Mucosa of rectum (tissue), 2 donors: ENCODE data around the gene ZSCAN9.

Experiments used
- H3K27ac ChIP-seq, 2 donors: one replicate each; pipeline ENCODE4 v1.7.0; 2013; ENCODE audit warnings: inconsistent platforms in 2 of 2, low read depth in 2 of 2, low read length in 2 of 2
- H3K27me3 ChIP-seq, 2 donors: one replicate each; pipeline ENCODE4 v1.7.0; 2013; ENCODE audit warnings: low read length in 2 of 2; ENCODE audit not compliant: control insufficient read depth in 2 of 2, insufficient read depth in 2 of 2
- H3K36me3 ChIP-seq, 2 donors: one replicate each; pipeline ENCODE4 v1.7.0; 2013; ENCODE audit warnings: low read length in 2 of 2; ENCODE audit not compliant: control insufficient read depth in 2 of 2, insufficient read depth in 2 of 2
- H3K4me1 ChIP-seq, 2 donors: one replicate each; pipeline ENCODE4 v1.7.0; 2013; ENCODE audit warnings: low read length in 2 of 2, mild to moderate bottlenecking in 1 of 2; ENCODE audit not compliant: control insufficient read depth in 2 of 2, insufficient read depth in 2 of 2
- H3K4me3 ChIP-seq, 2 donors: one replicate each; pipeline ENCODE4 v1.7.0; 2013; ENCODE audit warnings: low read length in 2 of 2
- H3K9ac ChIP-seq, 2 donors: one replicate each; pipeline ENCODE4 v1.7.0; 2013; ENCODE audit warnings: low read length in 2 of 2, low read depth in 1 of 2, mild to moderate bottlenecking in 1 of 2
- H3K9me3 ChIP-seq, 2 donors: one replicate each; pipeline ENCODE4 v1.7.0; 2013; ENCODE audit warnings: low read length in 2 of 2; ENCODE audit not compliant: control insufficient read depth in 2 of 2
- donor health status: healthy.
- donor health status: Normal muscosa, but diverticular disease.

Gene ZSCAN9

DNA sequence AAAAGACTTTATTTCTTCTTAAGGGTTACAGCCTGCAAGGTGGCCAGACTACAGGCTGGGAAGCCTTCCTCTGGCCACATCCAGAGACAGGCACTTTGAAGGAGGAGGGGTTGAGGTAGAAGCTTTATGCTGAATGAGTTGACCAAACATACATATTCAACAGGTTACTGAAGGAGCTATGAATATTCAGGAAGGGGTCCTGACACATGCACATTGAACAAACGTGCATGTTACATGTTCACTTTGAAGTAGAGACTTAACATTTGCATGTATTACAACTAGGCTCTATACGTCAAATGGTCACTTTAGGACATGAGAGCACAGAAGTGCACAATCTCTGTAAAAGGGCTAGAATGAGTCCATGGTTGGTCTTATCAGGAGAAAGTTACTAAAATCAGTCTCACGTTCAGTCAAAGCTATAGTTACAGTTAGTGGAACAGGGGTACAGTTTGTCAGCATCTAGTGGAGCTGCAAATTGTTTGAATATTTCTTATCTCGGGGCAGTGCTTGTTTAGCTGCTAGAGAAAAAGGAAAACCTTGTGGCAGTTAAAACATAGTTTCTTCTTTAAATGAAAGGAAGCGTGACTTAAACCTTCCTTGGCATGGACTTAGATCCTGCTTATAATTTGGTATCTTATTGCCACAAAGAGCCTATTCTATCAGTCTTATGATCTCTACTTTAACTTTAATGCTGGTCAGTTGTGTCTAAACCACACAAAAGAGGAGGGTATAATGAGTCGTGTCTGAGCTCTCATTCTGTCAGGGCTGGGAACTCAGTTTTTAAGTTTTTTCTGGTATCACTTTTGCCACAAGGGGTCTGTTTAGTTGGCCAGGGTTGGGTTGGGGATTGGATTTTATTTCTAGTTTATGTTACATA, 4.6 kb upstream of the ZSCAN9 start:
- H3K4me1 ChIP-seq: peaks cover 7 to 13% of the 10 kb centered on the region in 2 donors
- no peaks in the 10 kb centered on the region for H3K36me3 ChIP-seq
- no peak overlapping the region for H3K27ac ChIP-seq
- H3K9ac ChIP-seq: no peak overlapping the region
- H3K4me3 ChIP-seq: no peak overlapping the region
- no peaks in the 10 kb centered on the region for H3K9me3 ChIP-seq
- peaks cover 0 to 4% of the 10 kb centered on the region in 2 donors for H3K27me3 ChIP-seq

DNA sequence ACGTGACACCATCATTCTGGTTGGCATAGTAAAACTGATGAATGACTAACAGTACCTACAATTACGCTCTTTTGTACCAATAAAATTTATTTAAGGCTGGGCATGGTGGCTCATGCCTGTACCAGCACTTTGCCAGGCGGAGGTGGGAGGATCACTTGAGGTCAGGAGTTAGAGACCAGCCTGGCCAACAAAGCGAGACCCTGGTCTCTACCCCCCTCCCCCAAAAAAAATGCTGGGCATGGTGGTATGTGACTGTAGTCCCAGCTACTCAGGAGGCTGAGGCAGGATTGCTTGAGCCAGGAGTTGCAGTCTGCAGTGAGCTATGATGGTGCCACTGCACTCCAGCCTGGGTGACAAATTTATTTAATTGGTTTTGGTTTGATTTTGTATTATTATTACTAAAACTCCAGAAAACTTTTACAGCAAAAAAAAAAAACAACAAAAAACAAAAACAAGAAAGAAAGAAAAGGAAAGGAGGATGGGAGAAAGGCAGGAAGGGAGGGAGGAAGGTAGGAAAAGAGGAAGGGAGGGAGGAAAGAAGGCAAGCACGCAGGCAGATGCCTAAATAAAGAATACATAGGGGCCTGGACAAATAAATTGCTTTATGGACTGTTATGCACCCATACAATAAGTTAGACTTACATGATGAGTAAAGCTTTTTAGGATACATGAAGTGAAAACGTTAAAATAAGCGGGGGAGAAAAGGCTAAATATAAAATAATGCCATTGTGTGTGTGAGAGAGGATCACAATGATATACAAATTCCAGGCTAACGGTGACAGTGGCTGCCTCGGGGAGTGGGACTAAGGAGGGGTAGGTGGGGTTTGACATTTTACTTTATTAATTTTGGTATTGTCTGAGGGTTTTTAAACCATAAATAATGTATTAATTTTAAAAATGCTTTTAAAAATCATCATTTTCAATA, 682 bp upstream of the ZSCAN9 start:
- H3K9ac ChIP-seq: peak overlapping the region; percentile 29 to 81
- H3K36me3 ChIP-seq: peaks cover 16 to 21% of the 10 kb centered on the region in 2 donors
- no peaks in the 10 kb centered on the region for H3K4me1 ChIP-seq
- peak overlapping the region; percentile 89 to 90 for H3K4me3 ChIP-seq
- H3K9me3 ChIP-seq: no peaks in the 10 kb centered on the region
- peak overlapping the region; percentile 52 to 67 for H3K27ac ChIP-seq
- peaks cover 0 to 4% of the 10 kb centered on the region in 2 donors for H3K27me3 ChIP-seq

DNA sequence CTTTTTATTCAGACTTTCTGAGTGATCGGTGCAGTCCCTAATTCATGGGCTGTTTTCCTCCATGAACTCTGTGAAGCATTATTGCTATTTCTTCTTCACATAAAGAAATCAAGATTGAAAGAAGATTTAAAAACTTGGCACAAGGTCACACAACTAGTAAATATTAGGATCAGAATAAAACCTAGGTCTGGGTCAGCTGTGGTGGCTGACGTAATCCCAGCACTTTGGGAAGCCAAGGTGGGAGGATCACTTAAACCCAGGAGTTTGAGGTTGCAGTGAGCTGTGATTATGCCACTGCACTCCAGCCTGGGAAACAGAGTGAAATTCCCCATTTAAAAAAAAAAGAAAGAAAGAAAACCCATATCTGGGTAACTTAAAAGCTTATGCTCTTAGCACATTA, 1.4 kb downstream of the ZSCAN9 start:
- no peaks in the 10 kb centered on the region for H3K27me3 ChIP-seq
- no peak overlapping the region for H3K27ac ChIP-seq
- peak overlapping the region in 1 of 2 donors; percentile 89 for H3K4me3 ChIP-seq
- H3K9ac ChIP-seq: no peak overlapping the region
- H3K9me3 ChIP-seq: no peaks in the 10 kb centered on the region
- no peaks in the 10 kb centered on the region for H3K4me1 ChIP-seq
- peaks cover 25 to 31% of the 10 kb centered on the region in 2 donors for H3K36me3 ChIP-seq

DNA sequence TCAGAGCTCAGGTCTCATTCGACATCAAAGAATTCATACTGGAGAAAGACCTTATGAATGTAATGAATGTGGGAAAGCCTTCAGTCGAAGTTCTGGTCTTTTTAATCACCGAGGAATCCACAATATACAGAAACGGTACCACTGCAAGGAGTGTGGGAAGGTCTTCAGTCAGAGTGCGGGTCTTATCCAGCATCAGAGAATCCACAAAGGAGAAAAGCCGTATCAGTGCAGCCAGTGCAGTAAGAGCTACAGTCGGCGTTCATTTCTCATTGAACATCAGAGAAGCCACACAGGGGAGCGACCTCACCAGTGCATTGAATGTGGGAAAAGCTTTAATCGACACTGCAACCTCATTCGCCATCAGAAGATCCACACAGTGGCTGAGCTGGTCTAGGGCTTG, 7.7 kb downstream of the ZSCAN9 start:
- no peak overlapping the region for H3K4me3 ChIP-seq
- H3K36me3 ChIP-seq: peaks cover 36 to 43% of the 10 kb centered on the region in 2 donors

DNA sequence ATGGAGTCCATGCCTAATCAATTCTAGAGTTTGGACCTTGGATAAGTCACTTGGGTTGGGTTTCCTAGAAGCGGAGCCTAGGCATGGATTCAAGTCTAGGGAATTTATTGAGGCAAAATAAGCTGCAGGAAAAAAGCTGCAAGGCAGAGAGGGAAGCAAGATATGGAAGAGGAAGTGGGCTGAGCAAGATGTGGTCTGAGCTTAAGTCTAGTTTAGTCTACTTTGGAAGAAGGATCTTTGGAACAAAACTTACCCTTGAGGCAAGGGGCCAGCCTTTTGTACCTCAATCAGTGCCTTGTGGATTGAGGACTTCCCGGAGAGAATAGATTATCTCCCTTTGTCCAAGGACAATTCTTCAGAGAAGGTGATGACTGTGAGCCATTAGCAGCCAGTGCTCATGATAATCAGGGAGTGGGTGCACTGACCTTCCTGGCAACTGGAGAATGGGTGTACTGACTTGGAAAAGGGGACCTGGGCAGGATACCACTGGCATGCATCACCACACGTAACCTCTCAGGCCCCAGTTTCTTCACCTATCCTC, 10.9 kb downstream of the ZSCAN9 start:
- Histone ChIP-seq H3K9ac (no peak overlapping the region), H3K27me3 (no peaks in the 10 kb centered on the region), H3K4me1 (no peaks in the 10 kb centered on the region), H3K36me3 (peaks cover 17 to 20% of the 10 kb centered on the region in 2 donors), H3K27ac (no peak overlapping the region), H3K4me3 (no peak overlapping the region), H3K9me3 (no peaks in the 10 kb centered on the region)

More for the DNA sequence above, 7.7 kb downstream of the ZSCAN9 start:
- Histone ChIP-seq H3K27me3 (no peaks in the 10 kb centered on the region), H3K4me1 (no peaks in the 10 kb centered on the region), H3K27ac (no peak overlapping the region), H3K9ac (no peak overlapping the region), H3K9me3 (no peaks in the 10 kb centered on the region)

DNA sequence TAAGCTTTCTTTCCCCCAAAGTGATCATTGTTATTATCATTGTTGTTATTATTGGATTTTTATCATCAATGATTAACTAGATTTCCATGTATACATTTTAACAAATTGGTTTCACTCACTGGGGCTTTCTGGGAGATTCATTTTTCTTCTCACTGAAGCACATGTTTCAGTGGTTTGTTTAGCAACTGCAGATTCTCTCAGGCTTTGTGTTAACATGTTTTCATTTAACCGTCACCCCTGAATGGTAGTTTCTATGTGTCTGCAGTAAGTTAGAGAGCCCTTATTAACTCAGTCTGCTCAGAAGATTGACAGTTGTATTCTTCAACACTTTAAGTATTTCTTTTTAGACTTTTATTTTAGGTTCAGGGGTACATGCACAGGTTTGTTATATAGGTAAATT, 14.6 kb downstream of the ZSCAN9 start:
- Histone ChIP-seq H3K27ac (no peak overlapping the region), H3K4me3 (no peak overlapping the region), H3K36me3 (peaks cover 2 to 5% of the 10 kb centered on the region in 2 donors), H3K4me1 (no peaks in the 10 kb centered on the region), H3K9ac (no peak overlapping the region), H3K27me3 (no peaks in the 10 kb centered on the region), H3K9me3 (no peaks in the 10 kb centered on the region)

DNA sequence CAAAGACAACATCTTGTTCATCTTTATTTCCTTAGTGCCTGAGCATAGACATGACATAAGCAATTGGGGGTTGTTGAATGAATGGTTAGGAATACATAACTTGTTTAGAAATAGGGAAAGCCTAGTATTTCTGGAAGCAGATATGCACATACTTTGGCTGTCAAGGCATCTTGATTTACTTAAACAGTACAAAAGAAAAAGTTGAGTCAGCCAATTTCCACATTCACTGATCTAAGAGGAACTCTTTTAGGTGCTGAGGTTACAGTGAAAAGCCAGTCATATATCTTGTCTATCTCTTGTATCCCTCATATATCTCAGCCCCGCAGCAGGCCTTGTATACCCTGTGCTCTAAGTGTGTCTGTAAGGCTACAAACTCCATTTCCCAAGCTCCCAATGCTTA, 15.4 kb downstream of the ZSCAN9 start:
- no peaks in the 10 kb centered on the region for H3K4me1 ChIP-seq
- H3K4me3 ChIP-seq: no peak overlapping the region
- peaks cover under 1 to 13% of the 10 kb centered on the region in 2 donors for H3K36me3 ChIP-seq
- no peak overlapping the region for H3K27ac ChIP-seq
- no peaks in the 10 kb centered on the region for H3K9me3 ChIP-seq
- H3K9ac ChIP-seq: no peak overlapping the region
- no peaks in the 10 kb centered on the region for H3K27me3 ChIP-seq

DNA sequence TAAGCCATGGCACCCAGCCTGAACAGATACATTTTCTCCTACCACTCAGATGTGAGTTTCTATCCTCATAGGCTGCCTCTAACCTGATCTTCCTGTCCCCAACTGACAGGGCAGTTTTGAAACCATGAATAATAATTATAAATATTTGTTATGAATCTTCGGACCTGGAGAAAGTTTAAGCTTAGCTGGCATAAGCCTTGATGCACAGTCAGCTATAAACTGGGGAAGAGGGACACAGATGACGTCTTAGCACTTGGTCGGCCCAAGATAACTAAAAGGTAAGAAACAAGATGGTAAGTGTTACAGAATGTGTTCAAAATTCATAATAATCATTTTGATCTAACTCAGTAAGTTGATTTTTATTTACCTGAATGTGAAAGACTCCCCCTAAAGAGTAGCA, 18.9 kb downstream of the ZSCAN9 start:
- H3K4me3 ChIP-seq: no peak overlapping the region
- no peak overlapping the region for H3K27ac ChIP-seq
- no peaks in the 10 kb centered on the region for H3K4me1 ChIP-seq
- no peaks in the 10 kb centered on the region for H3K27me3 ChIP-seq
- no peaks in the 10 kb centered on the region for H3K9me3 ChIP-seq
- H3K36me3 ChIP-seq: peaks cover 15 to 37% of the 10 kb centered on the region in 2 donors
- H3K9ac ChIP-seq: no peak overlapping the region

DNA sequence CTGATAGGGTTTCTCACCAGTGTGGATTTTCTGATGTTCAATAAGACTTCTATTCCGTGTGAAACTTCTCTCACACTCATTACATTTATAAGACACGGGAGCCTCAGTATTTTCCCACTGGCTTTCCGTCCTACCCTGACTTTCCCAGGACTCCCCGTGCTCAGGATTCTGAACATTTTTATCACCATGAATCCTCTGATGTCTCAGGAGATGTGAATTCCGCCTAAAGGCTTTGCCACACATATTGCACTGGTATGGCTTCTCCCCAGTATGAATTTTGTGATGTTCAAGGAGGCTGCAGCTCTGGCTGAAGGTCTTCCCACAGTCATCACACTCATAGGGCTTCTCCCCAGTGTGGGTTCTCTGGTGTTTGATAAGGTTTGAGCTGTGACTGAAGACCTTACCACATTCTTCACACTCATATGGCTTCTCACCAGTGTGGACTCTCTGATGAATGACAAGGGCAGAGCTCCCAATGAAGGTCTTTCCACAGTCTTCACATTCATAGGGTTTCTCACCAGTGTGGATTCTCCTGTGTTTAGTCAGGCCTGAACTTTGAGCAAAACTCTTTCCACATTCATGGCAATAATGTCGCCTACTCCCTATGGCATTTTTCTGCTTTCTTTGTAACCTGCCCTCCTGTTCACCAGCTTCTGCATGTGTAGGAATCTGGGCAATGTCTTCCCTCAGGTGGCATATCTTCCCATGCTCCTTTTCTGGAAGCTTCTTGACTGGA, 20.3 kb downstream of the ZSCAN9 start:
- Histone ChIP-seq H3K36me3 (peaks cover 15 to 37% of the 10 kb centered on the region in 2 donors), H3K27ac (no peak overlapping the region), H3K9ac (no peak overlapping the region), H3K4me3 (no peak overlapping the region), H3K9me3 (no peaks in the 10 kb centered on the region), H3K27me3 (no peaks in the 10 kb centered on the region), H3K4me1 (no peaks in the 10 kb centered on the region)
